ENCODE results near the gene NPTN. TPM values are rescaled to one million over a fixed set of nuclear protein-coding genes. Genes with fewer than 3 reads are reported as not detected.

Gene NPTN
- total and polyA plus RNA-seq, 9 of the 15 experiments (the other 6 are each of a cell fraction or from before 2014, with no cell fraction given), result 9.6 to 48.5 (median 21.7) TPM

- TF ChIP-seq, protein P1, sequence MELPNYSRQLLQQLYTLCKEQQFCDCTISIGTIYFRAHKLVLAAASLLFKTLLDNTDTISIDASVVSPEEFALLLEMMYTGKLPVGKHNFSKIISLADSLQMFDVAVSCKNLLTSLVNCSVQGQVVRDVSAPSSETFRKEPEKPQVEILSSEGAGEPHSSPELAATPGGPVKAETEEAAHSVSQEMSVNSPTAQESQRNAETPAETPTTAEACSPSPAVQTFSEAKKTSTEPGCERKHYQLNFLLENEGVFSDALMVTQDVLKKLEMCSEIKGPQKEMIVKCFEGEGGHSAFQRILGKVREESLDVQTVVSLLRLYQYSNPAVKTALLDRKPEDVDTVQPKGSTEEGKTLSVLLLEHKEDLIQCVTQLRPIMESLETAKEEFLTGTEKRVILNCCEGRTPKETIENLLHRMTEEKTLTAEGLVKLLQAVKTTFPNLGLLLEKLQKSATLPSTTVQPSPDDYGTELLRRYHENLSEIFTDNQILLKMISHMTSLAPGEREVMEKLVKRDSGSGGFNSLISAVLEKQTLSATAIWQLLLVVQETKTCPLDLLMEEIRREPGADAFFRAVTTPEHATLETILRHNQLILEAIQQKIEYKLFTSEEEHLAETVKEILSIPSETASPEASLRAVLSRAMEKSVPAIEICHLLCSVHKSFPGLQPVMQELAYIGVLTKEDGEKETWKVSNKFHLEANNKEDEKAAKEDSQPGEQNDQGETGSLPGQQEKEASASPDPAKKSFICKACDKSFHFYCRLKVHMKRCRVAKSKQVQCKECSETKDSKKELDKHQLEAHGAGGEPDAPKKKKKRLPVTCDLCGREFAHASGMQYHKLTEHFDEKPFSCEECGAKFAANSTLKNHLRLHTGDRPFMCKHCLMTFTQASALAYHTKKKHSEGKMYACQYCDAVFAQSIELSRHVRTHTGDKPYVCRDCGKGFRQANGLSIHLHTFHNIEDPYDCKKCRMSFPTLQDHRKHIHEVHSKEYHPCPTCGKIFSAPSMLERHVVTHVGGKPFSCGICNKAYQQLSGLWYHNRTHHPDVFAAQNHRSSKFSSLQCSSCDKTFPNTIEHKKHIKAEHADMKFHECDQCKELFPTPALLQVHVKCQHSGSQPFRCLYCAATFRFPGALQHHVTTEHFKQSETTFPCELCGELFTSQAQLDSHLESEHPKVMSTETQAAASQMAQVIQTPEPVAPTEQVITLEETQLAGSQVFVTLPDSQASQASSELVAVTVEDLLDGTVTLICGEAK (IDR thresholded peaks at IDR 0.05), result no peak
- TF ChIP-seq, protein P1 (CRISPR knock-in tag; IDR thresholded peaks at IDR 0.05), result no peak
- peak; percentile 50 for TF ChIP-seq RFX1 (IDR thresholded peaks at IDR 0.05)
- no peak for TF ChIP-seq U2AF2 (optimal IDR thresholded peaks at IDR 0.05; ENCODE audit: low read depth, low read length)
- TF ChIP-seq CBX8 (IDR thresholded peaks at IDR 0.05; ENCODE audit: borderline replicate concordance, extremely low read depth, low read depth, low read length, poor library complexity, severe bottlenecking), result no peak
- TF ChIP-seq, protein P2, sequence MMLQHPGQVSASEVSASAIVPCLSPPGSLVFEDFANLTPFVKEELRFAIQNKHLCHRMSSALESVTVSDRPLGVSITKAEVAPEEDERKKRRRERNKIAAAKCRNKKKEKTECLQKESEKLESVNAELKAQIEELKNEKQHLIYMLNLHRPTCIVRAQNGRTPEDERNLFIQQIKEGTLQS (IDR thresholded peaks at IDR 0.05), result no peak
- TF ChIP-seq, protein P2 (CRISPR knock-in tag; conservative IDR thresholded peaks at IDR 0.05), result no peak
- no peak for TF ChIP-seq HOMEZ (CRISPR knock-in tag; IDR thresholded peaks at IDR 0.05)
Observed at GRCh38 chr15:73596174-73596573, 37.0 kb downstream of the NPTN start (continued).
